ENCODE measurements around the gene SMIM21.

SMIM21 gene

DNA sequence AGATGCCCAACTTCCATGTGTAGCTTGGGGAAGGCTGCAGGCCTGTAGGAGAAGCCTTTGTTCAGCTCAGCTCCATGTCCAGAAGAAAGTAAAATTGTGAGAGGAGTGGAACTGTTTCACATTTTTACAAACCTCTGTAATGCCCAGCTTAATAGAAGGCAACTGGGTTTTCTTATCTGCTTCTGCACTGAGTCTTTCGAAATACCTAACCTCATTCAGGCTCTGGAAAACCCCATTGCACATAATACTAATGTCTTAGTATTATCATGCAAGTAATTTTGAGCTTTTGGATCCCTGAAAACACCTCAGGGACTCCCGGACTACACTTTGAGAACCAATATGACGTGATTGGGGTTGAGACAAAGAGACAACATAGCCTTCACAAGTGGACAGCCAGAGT is 5.8 kb downstream of the SMIM21 start:
- no peak for DNase-seq

DNA sequence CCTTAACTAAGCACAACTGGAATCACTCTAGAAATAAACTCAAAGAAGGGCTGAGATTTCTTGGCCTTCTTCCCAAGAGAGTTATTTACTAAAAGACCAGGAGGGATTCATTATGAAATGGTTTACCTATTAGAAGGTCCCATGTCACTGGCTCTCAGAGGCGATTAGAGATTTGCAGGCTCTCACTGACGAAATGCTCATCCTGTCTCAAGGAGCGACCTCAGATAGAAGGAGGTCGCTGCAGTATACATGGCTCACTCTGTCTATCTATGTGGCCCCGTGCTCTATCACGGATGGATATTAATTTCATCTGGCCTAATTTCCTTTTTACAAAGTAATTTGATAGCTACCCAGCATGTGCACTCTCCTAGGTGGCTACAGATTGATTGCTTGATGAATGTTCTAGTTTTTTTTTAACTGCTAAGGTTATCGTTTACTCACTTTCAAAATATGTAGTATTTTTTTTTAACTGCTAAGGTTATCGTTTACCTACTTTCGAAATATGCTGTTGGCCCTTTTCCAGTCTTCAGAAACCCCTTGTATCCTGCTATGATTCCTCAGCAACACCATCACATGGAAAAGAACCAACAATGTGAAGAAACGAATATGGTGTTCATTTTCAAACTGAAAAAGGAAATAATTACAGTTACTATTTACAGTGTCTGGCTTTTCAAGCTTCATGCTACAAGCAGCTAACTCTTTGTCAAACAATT is 9.1 kb downstream of the SMIM21 start:
- DNase-seq = no peak

DNA sequence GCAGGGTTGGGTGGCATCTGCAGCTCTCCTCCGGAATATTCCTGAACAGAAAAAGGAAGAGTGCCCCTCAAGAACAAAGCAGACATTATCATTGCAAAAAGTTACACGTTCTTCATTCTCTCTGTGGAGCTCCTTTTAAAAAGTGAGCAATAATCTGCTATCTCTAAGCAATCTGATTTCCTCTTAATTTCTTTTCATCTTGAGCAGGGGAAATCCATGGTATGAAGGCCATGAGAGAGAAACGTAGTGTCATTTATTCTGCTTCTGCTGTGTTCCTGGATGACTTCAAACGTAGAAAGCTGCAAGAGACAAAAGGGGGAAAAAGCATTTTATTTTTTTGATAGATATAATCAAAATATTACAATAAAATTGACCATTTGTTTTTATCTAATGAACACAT is 16.9 kb downstream of the SMIM21 start:
- no peak for DNase-seq

DNA sequence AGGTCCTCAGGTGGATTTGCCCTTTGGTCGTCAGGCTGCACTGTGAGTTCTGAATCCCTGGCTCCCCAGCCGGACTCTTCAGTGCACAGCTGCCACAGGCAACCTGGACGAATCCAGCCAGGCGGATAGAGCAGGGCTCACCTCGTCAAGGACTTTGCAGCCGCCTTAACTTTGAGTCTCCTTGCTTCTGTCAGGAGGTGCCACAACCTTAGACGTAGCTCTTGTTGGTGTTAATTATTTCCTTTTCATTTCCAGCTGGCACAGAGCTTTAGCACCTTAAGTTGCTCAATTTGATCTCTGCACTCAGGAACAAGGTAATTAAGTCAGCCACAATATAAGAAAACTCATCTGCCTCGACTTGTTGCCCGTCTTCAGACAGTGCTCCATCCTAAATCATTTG is 17.7 kb downstream of the SMIM21 start:
- DNase-seq = no peak

DNA sequence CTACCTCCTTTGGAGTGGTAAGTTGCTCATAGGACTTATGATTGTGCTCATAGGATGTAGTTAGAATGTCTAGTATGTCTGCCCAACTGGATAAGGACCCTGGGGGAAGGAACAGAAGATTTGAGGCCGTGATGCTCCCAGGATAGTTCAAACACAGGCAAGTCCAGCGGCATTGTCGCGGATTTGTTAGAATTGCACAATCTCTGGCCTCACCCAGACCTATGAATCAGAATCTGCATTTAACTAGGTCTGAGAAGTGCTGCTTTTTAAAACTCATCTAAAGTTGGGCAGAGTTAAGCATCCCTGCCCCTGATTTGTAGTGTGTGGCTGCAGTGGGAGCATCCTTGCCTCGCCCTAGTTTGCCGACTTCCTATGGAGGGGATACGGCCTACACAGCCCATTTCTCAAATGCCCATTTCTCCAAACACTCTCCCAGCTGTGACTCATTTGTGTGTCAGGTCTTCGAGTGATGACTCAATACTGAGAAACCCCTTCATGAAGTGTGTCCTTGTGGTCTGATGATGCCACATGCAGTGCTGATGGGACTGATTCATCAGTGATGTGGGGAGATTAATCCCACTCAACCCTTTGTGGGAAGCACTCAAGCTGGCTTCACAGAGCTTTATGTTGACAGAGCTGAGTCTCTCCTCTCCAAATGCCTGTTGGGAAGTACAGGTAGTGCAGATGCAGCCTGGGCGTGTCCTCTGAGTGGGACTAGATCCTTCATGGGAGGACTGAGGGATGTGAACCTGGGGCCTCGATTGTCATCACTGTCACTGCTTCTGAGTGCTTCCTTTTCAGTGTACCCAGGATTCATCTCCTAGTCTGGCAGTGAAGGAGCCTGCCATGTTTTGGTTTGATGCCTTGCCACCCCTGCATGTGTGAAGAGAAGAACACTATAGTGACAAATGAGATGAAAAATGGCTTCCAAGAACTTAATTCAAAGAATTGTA is 18.7 kb downstream of the SMIM21 start:
- no peak for DNase-seq

DNA sequence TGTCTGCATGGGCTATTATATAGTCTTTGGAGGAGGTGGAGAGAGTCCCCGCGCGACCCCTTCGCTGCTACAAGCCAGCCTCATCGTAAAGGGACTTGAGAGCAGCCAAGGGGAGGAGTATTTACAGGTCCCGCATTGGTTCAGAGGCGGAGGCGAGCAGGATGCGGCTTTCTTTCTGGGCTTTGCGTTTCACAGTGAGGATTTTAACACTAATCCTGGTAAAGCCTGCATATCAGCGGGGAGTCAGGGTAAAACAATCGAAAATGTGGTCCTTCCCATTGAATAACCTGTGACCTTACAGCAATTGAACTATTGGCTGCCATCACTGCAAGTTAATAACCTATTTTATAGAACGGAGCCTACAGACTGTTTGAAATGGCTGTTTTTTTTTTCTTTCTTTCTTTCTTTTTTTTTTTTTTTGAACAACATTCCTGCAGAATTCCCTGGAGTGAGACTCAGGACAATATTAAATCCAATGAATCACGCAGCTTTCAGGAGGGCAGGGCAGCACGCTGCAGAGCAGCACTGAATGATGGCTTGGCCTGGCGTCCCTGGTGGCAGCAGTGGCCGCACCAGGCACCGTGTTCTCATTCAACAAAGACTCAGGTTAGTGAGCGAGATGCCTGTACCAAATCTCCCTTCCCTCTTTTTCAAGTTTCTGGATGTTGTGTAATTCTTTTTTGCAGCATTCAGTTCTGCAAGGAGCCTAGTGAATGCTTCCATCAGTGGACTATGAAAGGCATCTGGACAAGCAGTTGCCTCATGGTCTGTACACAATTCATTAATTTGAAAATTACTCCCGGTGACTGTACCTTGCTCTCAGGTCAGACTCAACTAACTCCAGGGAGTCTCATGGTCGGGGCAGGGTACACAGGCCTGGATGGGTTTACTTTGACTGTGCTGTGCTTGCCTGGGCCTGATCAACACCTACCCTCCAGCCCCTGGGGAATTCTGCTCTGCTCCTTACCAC is 19.8 kb downstream of the SMIM21 start:
- no peak for DNase-seq

DNA sequence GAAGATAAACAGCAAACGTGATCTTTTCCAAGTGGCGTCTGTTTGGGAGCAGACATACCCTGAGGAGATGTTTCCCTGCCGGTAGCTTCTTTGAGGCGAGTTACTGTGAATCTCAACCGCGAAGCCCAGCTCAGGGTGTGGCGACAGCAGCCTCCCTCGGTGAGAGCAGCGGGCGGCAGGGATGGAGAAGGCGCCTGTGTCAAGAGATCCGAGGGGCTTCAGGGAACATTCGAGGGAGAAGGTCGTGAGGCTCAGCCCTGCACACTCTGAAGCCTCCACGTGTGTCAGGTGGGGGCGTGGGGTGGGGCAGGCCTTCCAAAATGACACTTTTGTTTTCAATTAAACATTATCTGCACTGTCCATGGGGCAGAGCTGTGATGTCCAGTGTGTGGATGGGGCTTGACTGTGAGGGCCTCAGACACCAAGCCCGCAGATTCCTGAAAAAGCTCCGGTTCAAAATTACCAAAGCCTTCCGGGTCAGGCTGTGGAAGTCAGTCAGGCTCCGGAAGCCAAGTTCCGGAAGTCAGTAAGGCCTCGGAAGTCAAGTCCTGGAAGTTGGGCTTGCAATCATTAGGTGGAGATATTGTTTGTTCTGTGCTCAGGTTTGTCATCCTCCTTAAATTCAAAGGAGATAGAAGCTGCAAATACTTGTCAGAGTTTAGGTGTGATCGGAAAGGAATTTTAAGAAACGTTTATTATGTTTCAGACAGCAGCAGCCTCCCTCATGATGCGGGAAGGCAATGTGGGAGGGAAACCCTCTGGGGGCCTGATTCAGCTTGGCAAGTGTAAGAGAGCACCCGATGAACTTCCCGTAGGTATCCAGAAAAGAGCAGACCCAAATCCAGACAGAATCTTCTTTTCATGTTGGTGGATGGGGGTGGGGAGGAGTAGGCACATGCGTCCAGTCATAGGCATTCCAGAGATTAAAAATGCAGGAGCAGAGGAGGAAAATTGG is 20.7 kb downstream of the SMIM21 start:
- no peak for DNase-seq

DNA sequence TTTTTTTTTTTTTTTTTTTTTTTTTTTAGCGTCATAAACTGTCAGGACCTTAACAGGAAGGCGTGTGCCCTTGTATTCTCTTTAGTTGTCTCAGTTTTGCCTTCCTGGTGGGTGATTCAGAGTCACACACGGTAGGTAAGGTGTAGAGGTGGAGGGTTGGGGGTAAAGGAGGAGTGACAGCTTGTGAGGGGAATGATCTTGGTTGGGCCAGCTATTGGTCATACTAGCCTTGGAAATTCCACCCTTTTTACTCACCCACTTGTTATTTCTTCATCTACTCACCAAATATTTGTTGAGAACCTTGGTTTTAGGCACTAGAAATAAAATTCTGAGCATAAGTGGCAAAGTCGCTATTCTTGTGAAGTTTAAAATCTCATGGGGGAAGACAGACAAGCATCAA is 22.2 kb downstream of the SMIM21 start:
- no peak for DNase-seq

DNA sequence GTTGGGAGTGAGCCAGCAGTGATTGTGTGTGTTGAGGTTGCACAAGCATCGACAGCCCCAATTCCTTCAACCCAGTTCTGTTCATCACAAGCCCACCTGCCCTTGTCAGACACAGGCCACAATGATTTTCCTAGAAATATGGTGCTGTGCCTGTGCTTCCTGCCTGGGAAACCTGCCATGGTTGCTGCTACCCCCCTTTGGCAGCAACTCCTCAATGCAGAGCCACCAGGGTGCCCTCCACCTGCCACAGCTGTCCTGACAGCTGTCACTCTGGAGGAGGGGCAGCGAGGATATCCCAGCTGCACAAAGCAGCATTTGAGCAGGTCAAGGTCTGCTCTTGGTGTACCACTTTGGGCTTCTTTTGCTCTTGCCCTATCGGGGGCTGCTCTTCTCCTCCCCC is 27.1 kb downstream of the SMIM21 start:
- no peak for DNase-seq

DNA sequence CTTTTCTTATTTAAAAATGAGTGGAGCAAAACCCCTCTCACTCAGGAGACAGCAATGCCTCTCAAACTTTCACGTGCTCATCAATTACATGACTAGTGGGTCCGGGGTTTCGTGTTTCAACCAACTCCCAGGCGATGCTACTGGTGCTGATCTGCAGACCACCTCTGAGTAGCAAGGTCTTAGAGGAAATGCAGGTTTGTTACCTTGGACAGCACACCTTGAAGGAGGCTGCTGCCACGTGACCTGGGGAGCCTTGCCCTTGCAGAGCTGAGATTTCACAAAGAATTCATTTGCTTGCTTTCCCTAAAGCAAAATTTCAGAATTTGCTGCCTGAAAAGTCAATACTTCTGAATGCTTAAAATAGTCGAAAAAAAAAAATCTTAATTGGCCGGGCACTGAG is 32.4 kb downstream of the SMIM21 start:
- DNase-seq = no peak

DNA sequence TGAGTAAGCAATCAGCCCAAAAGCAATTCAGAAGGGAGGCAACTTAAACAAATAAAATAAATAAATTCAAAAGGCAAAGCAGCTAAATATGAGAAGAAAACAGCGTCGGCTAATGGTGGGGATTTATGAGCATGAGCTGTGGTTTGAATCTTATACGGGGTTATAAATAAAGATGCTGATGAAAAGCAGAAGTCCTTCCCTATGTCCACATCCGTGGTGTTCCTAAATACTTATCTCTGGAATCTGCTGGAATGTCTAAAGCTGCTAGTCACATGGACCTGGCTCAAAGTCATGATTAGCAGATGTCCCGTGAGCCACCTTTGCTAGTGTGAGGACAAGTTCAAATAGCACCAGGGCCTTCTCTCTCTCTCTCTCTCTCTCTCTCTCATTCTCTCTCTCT is 33.8 kb downstream of the SMIM21 start:
- no peak for DNase-seq

DNA sequence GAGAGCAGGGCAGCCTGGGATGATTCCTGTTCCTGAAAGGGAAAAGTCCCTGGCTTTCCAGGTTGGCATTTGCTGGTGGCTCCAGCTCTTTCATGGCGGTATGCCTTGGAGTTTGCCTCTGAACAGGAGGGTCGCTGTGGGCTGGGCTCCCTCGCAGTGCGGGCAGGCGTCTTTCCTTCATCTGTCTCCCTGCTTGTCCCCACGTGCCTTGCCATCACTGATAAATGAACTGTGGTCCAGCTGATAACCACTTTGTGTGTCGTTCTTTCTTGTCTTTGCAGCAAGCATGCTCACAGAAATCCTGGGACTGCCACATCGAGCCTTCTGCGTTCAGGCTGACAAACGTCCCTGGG is 35.3 kb downstream of the SMIM21 start:
- DNase-seq = no peak

DNA sequence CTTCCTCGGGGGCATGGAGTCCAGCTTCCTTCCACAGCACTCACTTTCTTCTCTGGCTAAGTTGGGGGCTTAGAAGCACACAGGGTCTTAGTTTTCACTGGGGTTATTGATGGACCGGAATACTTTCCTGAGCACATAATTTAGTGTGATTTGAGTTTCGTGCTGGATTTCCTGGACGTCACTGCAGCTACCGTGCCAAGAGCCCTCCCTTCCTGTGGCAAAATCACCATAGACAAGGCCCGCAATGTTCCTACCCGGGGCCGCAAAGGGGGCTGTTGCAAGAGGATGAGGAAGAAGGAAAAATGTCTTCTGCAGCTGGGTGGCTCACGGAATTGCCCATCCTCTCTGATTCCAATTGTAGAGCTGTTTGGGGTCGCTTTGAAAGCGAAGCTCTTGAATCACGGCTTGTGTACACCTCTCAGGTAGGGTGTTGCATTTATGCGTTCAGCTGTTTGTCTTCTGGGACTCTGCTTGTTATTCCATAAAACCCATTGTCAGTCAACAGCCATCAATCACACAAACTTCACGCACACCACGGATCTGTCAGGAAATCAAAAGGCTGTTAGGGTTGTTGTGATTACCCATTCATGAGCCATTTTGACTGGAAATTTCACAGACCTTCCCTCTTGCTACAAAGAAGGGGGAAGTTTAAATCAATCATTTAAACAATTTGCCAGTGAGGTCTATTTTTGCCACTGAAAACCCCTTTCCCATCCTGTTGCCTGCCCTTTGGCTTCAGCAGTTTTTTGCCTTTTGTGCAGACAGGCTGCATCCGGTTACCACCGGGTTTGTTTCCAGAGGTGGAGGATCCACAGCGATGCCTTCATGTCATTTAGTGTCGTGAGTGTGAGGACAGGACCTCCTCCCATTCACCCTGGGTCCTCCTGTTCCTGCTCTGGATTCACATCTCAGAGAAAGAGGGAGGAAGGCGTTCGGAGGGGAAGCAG is 36.0 kb downstream of the SMIM21 start:
- DNase-seq = no peak

DNA sequence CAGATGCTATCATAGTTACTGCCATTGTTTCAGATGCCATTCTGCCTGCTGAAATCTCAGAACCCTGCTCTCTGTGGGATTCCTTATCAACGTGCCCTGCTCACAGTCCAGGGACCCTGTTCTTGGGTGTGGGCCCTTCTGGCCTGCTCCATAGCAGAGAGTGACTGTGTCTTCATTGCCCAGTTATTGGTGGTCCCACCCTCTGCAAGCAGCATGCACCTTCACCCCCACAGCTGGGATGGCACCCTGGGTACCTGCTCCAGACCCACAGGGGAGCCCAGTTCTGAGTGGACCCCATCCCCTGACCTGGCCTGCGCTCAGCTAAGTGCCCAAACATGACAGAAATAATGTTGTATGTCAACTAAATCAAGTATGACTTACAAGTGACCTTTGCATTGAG is 36.6 kb downstream of the SMIM21 start:
- no peak for DNase-seq

DNA sequence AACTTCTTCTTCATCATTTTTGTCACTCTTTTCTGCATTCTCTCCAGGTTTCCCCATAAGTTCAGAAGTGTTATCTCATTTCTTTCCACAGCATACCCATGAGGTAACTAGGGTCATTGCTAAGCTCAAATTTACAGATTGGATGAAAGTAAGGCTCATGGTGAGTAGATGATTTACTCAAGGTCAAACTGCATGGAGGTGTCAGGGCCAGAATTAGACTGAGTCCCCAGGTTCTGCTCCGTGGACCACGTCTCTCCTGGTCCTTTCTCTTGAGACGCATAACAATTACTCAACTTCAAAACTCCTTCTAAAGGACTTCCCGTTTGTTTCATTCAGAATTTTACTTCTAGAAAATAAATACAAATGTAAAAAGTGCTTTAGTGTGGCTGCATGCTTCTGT is 43.4 kb downstream of the SMIM21 start:
- no peak for DNase-seq

DNA sequence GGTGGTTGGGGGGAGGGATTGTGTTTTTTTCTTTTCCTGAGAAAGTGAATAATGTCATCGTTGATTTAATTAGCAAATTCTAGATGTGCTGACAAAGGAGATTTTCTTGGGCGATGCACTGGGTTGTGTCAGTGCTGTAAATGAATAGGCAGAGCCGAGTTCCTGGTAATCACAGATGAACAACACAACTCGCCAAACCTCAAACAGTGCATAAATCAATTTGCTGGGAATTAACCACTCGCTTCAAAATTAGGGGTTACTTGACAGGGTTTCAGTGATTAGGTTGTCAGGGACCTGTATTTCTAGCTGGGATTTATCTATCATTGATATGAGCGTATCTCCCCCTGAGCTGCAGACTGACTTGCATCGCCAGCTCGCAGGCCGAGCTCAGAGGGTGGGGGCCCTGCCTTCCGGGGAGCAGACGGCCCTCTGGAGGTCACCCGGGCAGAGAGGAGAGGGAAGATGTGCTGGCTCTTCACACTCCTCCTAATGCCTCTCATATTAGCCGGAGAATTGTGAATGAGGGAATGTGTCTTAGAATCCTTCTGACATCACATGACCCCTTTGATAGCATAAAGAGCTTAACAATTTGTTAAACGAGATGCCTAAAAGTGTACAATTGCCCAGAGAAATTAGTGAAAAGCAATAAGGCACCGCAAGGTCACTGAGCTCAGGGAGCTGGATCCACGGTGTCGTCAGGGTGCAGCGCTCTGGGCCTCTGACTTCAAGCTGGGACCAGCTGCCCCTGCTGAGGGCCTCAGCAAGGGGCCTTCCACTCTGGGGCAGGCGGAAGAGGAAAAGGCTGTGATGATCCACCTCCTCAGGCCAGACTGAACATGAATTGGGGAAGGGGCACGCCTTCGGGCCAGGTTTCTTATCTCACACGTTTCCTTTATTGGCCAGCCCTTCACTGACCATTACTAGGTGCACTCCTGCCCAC is 48.9 kb downstream of the SMIM21 start:
- DNase-seq = no peak

DNA sequence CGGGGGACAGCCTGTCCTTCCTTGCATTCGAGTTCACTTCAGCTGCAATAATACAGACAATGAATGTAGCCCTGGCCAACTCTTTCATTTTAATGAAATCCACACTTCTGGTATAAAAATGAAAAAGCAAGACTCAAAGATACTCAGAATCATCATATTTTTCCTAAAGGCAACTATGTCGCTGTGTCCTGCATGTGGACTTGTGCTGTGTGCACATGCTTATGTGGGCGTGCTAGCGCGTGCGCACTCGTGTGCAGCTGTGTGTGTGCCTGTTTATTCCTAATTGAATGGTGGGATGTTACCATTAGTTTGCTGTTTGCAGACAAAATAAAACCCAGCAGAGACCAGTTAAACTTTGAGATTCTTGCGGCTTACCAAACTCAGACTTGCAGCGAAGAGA is 49.6 kb downstream of the SMIM21 start:
- DNase-seq = no peak

DNA sequence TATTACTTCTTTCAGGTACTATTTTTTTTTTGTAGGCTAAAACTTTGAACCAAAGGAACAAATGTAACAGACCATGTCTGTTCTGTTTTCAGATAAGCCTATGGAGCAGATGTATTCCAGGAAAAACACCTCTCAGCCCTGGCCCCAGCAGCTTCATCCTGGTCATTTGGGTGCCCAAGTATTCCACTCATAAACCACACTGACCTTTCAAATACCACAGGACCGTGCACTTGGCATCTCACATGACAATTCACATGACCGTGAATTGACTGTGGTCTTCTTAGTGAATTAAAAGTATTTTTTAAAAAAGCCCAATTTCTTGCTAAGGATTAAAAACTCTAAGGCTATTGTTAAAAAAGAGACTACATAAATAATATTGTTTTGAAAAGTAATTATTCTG is 50.2 kb downstream of the SMIM21 start:
- DNase-seq = no peak

DNA sequence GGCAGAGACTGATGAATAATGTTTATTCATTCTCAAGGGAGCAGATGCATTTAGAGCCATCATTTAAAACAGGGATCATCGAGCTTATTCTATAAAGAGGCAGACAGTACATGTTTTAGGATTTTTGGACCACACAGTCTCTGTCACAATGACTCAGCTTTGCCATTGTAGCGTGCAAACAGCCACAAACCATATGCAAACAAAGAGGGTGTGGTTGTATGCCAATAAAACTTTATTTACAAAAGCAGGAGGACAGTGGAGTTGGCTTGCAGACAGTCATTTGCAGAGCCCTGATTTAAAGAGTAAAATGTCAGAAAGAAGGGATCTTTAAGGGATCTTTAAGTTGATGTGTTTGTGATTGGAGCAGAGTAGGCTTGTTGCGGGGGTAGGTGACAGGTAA is 51.5 kb downstream of the SMIM21 start:
- no peak for DNase-seq

DNA sequence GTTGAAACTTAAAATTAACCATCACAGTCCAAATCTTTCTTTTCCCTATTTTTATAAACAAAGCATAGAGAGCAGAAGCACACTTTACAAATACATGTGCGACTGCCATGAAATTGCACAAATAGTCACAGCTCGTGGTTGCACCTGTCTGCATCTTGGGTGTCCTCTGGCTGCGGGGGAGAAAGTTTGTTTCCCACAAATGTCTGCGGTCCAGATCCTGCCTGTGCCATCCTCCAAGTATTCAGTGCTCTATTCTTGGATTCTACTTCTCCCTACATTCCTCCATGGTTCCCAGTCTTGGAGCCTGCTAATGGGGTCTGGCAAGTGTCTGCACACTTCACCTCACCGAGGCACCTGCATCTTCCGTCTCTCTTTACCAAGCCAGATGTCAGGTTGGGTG is 52.2 kb downstream of the SMIM21 start:
- no peak for DNase-seq

All from CD4-positive, alpha-beta T cell treated with Interferon gamma for 1 hour (primary cell).